Astrocyte of the spinal cord (primary cell): Measurements from ENCODE around the gene REN.

Experiments used
- DNase-seq: peaks from one replicate; pipeline ENCODE4 v3.0.0; 2011; ENCODE audit warnings: low read depth, low spot score
- H3K4me3 ChIP-seq: 2 replicates; pipeline ENCODE4 v1.5.1; 2011; ENCODE audit warnings: low read depth, mild to moderate bottlenecking, low read length, moderate library complexity
- in situ Hi-C: cut with HindIII; loops from 2 replicates; pipeline ENCODE4 v1.10.0; 2017; ENCODE audit warnings: low sequenced_read_pairs
- TF ChIP-seq, protein P1 (sequence below): IDR thresholded peaks from 2 replicates; pipeline ENCODE4 v1.5.1; 2012; ENCODE audit warnings: low read depth, mild to moderate bottlenecking, low read length, inconsistent platforms

Gene REN

GRCh38 chr1:204108312-204109141 is 57.6 kb downstream of the REN start:
- H3K4me3 ChIP-seq = no peak overlapping the region
- TF ChIP-seq, protein P1, sequence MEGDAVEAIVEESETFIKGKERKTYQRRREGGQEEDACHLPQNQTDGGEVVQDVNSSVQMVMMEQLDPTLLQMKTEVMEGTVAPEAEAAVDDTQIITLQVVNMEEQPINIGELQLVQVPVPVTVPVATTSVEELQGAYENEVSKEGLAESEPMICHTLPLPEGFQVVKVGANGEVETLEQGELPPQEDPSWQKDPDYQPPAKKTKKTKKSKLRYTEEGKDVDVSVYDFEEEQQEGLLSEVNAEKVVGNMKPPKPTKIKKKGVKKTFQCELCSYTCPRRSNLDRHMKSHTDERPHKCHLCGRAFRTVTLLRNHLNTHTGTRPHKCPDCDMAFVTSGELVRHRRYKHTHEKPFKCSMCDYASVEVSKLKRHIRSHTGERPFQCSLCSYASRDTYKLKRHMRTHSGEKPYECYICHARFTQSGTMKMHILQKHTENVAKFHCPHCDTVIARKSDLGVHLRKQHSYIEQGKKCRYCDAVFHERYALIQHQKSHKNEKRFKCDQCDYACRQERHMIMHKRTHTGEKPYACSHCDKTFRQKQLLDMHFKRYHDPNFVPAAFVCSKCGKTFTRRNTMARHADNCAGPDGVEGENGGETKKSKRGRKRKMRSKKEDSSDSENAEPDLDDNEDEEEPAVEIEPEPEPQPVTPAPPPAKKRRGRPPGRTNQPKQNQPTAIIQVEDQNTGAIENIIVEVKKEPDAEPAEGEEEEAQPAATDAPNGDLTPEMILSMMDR = no peak
- DNase-seq = no peak
- in situ Hi-C loops = no loop called here

- no peak overlapping the region for H3K4me3 ChIP-seq
- TF ChIP-seq, protein P1 = no peak
- in situ Hi-C loops = no loop called here
- no peak for DNase-seq
Measured at GRCh38 chr1:204107892-204108291, 58.2 kb downstream of the REN start.

DNA sequence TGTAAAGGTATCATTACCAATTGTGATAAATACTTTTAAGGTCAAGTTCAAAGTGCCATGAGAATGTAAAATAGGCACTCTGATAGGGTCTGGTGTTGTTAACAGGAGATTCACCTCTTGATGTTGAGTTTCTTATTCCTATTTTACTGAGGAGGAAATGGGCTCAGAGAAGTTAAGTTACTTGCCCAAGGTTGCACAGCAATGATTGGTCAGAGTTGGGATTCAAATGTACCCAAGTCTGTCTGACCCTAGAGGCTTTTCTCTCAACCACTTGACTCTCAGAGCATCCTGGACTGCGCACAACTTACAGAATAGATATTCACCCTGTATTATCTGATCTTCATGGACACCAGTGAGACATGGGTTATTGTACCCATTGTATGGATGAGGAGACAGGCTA is 59.3 kb downstream of the REN start:
- no peak overlapping the region for H3K4me3 ChIP-seq
- in situ Hi-C loops = no loop called here
- DNase-seq = no peak
- TF ChIP-seq, protein P1 = no peak

GRCh38 chr1:204105131-204105515 is 61.0 kb downstream of the REN start:
- TF ChIP-seq, protein P1 = no peak
- no peak overlapping the region for H3K4me3 ChIP-seq
- in situ Hi-C loops = no loop called here
- DNase-seq = no peak
